ENCODE data around the gene PAX6.

DNA sequence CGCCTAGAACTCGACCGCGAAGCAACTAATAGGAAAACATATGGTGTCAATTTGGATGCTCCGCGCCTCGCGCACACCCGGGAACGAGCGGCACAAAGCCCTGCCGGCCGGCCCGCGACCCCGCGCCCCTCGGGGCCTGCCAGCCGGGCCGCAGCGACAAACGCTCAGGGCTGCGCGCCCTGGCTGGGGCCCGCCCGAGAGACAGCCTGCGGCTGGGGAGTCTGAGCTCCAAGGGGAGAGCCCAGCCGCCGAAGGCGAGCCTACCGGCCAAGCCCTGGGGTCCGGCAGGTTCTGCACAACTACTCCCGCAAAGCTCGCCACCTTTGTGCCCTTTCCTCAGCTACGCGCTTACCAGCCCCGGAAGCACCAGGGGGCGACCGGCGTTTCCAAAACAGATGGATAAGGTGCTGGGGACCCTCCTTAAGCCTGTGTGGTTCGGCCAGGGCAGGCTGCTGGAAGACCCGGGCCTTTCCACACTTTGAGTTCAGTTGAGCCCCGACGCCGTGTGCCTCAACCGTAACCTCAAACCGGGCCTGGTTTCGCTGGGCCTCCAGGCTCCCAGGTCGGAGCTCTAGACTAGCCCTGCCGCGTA lies 6.0 kb downstream of the PAX6 start:
- TF ChIP-seq, protein P1, sequence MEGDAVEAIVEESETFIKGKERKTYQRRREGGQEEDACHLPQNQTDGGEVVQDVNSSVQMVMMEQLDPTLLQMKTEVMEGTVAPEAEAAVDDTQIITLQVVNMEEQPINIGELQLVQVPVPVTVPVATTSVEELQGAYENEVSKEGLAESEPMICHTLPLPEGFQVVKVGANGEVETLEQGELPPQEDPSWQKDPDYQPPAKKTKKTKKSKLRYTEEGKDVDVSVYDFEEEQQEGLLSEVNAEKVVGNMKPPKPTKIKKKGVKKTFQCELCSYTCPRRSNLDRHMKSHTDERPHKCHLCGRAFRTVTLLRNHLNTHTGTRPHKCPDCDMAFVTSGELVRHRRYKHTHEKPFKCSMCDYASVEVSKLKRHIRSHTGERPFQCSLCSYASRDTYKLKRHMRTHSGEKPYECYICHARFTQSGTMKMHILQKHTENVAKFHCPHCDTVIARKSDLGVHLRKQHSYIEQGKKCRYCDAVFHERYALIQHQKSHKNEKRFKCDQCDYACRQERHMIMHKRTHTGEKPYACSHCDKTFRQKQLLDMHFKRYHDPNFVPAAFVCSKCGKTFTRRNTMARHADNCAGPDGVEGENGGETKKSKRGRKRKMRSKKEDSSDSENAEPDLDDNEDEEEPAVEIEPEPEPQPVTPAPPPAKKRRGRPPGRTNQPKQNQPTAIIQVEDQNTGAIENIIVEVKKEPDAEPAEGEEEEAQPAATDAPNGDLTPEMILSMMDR (IDR thresholded peaks at IDR 0.05) = no peak
- TF ChIP-seq POLR2A (IDR thresholded peaks at IDR 0.05) = no peak
